IMR-90 (cell line): ENCODE results near the gene MTCL1. TPM values are rescaled to one million over a fixed set of nuclear protein-coding genes. Genes with fewer than 3 reads are reported as not detected.

Experiments used
- ATAC-seq: fragments of 200-7000 bp; cut with Tn5 transposase; 2 replicates; pipeline ENCODE4 v1.9.1; 2020; ENCODE audit warnings: low read depth, mild to moderate bottlenecking, moderate library complexity
- BruUV-seq: library from RNA; stranded (reverse); fragments of 400-500 nt; replicated peaks from 2 replicates; lab custom pipeline; 2021; lab: Mats Ljungman, UMichigan
- CTCF ChIA-PET: fragments of 300-600 bp; formaldehyde crosslinking; extraction: SDS; loops from one replicate; lab custom pipeline; 2021; ENCODE audit warnings: antibody characterized with exemption; lab: Yijun Ruan, JAX
- POLR2A ChIA-PET: fragments of 300-600 bp; sonication (Branson Sonifier 250); formaldehyde crosslinking; loops from one replicate; lab custom pipeline; 2022; ENCODE audit warnings: antibody characterized with exemption; ENCODE audit not compliant: unreplicated experiment; lab: Charles Lee
- DNase-seq: peaks from one replicate; pipeline ENCODE4 v3.0.0; 2013
- H2AFZ ChIP-seq: replicated peaks from 2 replicates; pipeline ENCODE3; 2013; ENCODE audit warnings: low read length, mild to moderate bottlenecking; ENCODE audit not compliant: poor library complexity
- H2AK5ac ChIP-seq: 2 replicates; pipeline ENCODE4 v1.6.1; 2013; ENCODE audit warnings: low read depth, low read length, inconsistent platforms
- H2AK9ac ChIP-seq: replicated peaks from 2 replicates; pipeline ENCODE3; 2013; ENCODE audit warnings: mild to moderate bottlenecking, low read depth, low read length, moderate library complexity; ENCODE audit not compliant: poor library complexity
- H2BK120ac ChIP-seq: 2 replicates; pipeline ENCODE4 v1.6.1; 2013; ENCODE audit warnings: low read depth, low read length, inconsistent platforms
- H2BK15ac ChIP-seq: 3 replicates; pipeline ENCODE4 v1.6.1; 2013; ENCODE audit warnings: low read depth, low read length, inconsistent platforms
- H2BK20ac ChIP-seq: 2 replicates; pipeline ENCODE4 v1.6.1; 2013; ENCODE audit warnings: low read depth, mild to moderate bottlenecking, inconsistent platforms, low read length, moderate library complexity
- H2BK5ac ChIP-seq: 2 replicates; pipeline ENCODE4 v1.6.1; 2013; ENCODE audit warnings: mild to moderate bottlenecking, low read depth, low read length, inconsistent platforms; ENCODE audit not compliant: poor library complexity, severe bottlenecking
- H3K14ac ChIP-seq: replicated peaks from 2 replicates; pipeline ENCODE4 v1.6.1; 2013; ENCODE audit warnings: low read depth, low read length, inconsistent platforms
- H3K18ac ChIP-seq: 2 replicates; pipeline ENCODE4 v1.6.1; 2013; ENCODE audit warnings: low read depth, low read length, control low read depth
- H3K23ac ChIP-seq: 2 replicates; pipeline ENCODE4 v1.6.1; 2013; ENCODE audit warnings: low read depth, low read length, inconsistent platforms
- H3K27ac ChIP-seq: 2 replicates; pipeline ENCODE4 v1.5.1; 2013; ENCODE audit warnings: mild to moderate bottlenecking, control low read depth, low read length; ENCODE audit not compliant: insufficient read depth
- H3K27me3 ChIP-seq: 2 replicates; pipeline ENCODE4 v1.6.1; 2013; ENCODE audit warnings: low read length; ENCODE audit not compliant: control insufficient read depth, insufficient read depth
- H3K36me3 ChIP-seq: 2 replicates; pipeline ENCODE4 v1.6.1; 2013; ENCODE audit warnings: low read length, mixed read lengths; ENCODE audit not compliant: control insufficient read depth, insufficient read depth
- H3K4ac ChIP-seq: 2 replicates; pipeline ENCODE4 v1.6.1; 2013; ENCODE audit warnings: low read depth, low read length, inconsistent platforms
- H3K4me1 ChIP-seq: 2 replicates; pipeline ENCODE4 v1.6.1; 2013; ENCODE audit warnings: low read length, mixed read lengths; ENCODE audit not compliant: control insufficient read depth, insufficient read depth
- H3K4me2 ChIP-seq: 2 replicates; pipeline ENCODE4 v1.6.1; 2013; ENCODE audit warnings: low read depth, mild to moderate bottlenecking, control low read depth, low read length, moderate library complexity
- H3K4me3 ChIP-seq: 2 replicates; pipeline ENCODE4 v1.5.1; 2013; ENCODE audit warnings: low read depth, mild to moderate bottlenecking, control low read depth, low read length, moderate library complexity; ENCODE audit not compliant: insufficient read depth
- H3K56ac ChIP-seq: 2 replicates; pipeline ENCODE4 v1.6.1; 2013; ENCODE audit warnings: low read length, inconsistent platforms; ENCODE audit not compliant: insufficient read depth; ENCODE audit errors: extremely low read depth
- H3K79me1 ChIP-seq, 2 experiments: 2 replicates each; pipeline ENCODE4 v1.6.1; 2013; ENCODE audit warnings: low read length in 2 of 2, inconsistent platforms in 1 of 2, low read depth in 1 of 2
- H3K9ac ChIP-seq: 2 replicates; pipeline ENCODE4 v1.6.1; 2013; ENCODE audit warnings: low read depth, low read length, control low read depth
- H3K9me1 ChIP-seq: 2 replicates; pipeline ENCODE4 v1.6.1; 2013; ENCODE audit warnings: low read length, inconsistent platforms; ENCODE audit not compliant: insufficient read depth
- H3K9me3 ChIP-seq: 2 replicates; pipeline ENCODE4 v1.6.1; 2013; ENCODE audit warnings: low read length; ENCODE audit not compliant: control insufficient read depth, insufficient read depth
- H4K20me1 ChIP-seq: 2 replicates; pipeline ENCODE4 v1.6.1; 2013; ENCODE audit warnings: low read length, inconsistent platforms; ENCODE audit not compliant: insufficient read depth
- H4K5ac ChIP-seq: 2 replicates; pipeline ENCODE4 v1.6.1; 2013; ENCODE audit warnings: mild to moderate bottlenecking, low read depth, low read length, control low read depth
- H4K8ac ChIP-seq, 2 experiments: 2 replicates each; pipeline ENCODE4 v1.6.1; 2013; ENCODE audit warnings: low read depth in 2 of 2, low read length in 2 of 2, control low read depth in 1 of 2, inconsistent platforms in 1 of 2
- H4K91ac ChIP-seq: 2 replicates; pipeline ENCODE4 v1.6.1; 2013; ENCODE audit warnings: low read depth, low read length, inconsistent platforms; ENCODE audit not compliant: insufficient read depth
- BHLHE40 ChIP-seq: fragments of 150-350 bp; IDR thresholded peaks from 2 replicates; pipeline ENCODE4 v1.6.1; 2016; ENCODE audit warnings: mild to moderate bottlenecking, low read depth, low read length
- CEBPB ChIP-seq: IDR thresholded peaks from 2 replicates; pipeline ENCODE4 v1.6.1; 2012; ENCODE audit warnings: low read depth, low read length, improper control_type of control experiment
- CHD1 ChIP-seq: IDR thresholded peaks from 2 replicates; pipeline ENCODE4 v1.6.1; 2012; ENCODE audit warnings: low read depth, low read length, improper control_type of control experiment
- CTCF ChIP-seq: conservative IDR thresholded peaks from 2 replicates; pipeline ENCODE4 v1.5.1; 2012; ENCODE audit warnings: mild to moderate bottlenecking, low read depth, low read length, improper control_type of control experiment
- POLR2A ChIP-seq: IDR thresholded peaks from 2 replicates; pipeline ENCODE4 v1.6.1; 2012; ENCODE audit warnings: mild to moderate bottlenecking, low read depth, low read length
- RCOR1 ChIP-seq: IDR thresholded peaks from 2 replicates; pipeline ENCODE4 v1.6.1; 2012; ENCODE audit warnings: mild to moderate bottlenecking, low read length, improper control_type of control experiment; ENCODE audit not compliant: insufficient replicate concordance
- WGBS, 2 experiments: methylation state at CpG; one replicate each; pipeline versions ENCODE4 v1.1.5 to v1.1.7; 2013; ENCODE audit warnings: missing lambda C conversion rate in 2 of 2; ENCODE audit not compliant: insufficient read length in 1 of 2; ENCODE audit errors: extremely low coverage in 2 of 2; 5-methylcytosine and 5-hydroxymethylcytosine counted together
- dilution Hi-C: fragments of 300-500 bp; cut with HindIII; formaldehyde crosslinking; loops from one replicate; pipeline ENCODE4 v1.14.3; 2018; ENCODE audit warnings: low sequenced_read_pairs; ENCODE audit not compliant: unreplicated experiment
- in situ Hi-C: fragments of 300-500 bp; cut with MboI; formaldehyde crosslinking; loops from 3 replicates; pipeline ENCODE4 v1.14.3; 2019; ENCODE audit warnings: low sequenced_read_pairs, inconsistent platforms, mixed read lengths
- intact Hi-C: fragments of 100-400 bp; cut with micrococcal nuclease; formaldehyde crosslinking; loops from 2 replicates; pipeline ENCODE4 v1.10.0; 2022
- polyA plus RNA-seq, 3 experiments: library from polyadenylated mRNA; depleted of rRNA; stranded (reverse); fragments of >200 nt; gene quantifications; 2 replicates each; pipeline ENCODE4 v1.2.3, GENCODE V29; 2012; ENCODE audit warnings: low replicate concordance in 1 of 3
- total RNA-seq: library from RNA; depleted of rRNA; stranded (reverse); fragments of >200 nt; gene quantifications from 2 replicates; pipeline ENCODE4 v1.2.3, GENCODE V29; 2012

The MTCL1 gene
- total and polyA plus RNA-seq, 2 of the 4 experiments (the other 2 are of a cell fraction), result 29.0 to 45.3 TPM

GRCh38 chr18:8800445-8800844, 95.1 kb downstream of the MTCL1 start (continued):
- TF ChIP-seq RCOR1 (no peak), CTCF (no peak), CHD1 (no peak; the same call in 1 of the 2 replicates), POLR2A (peak; percentile 68)

GRCh38 chr18:8800876-8801262, 95.5 kb downstream of the MTCL1 start:
- BruUV-seq, result no TSS peak
- dilution Hi-C loops, result no loop called here
- 17% methylated on average over 1 of the region's 4 CpGs; no CpG with 5 or more reads in 1 of the 2 experiments for WGBS, 2 experiments
- 0 out of 2 replicates have a peak, but pooled peaks have one; percentile 12 for TF ChIP-seq POLR2A
- no peak for TF ChIP-seq CEBPB
- TF ChIP-seq BHLHE40, result no peak
- TF ChIP-seq CHD1, result peak; percentile 69; the same call in 1 of the 2 replicates
- Histone ChIP-seq H2AK9ac (peak overlapping the region; percentile 96), H3K27me3 (no peaks in the 10 kb centered on the region), H3K4me2 (peak overlapping the region; percentile 32), H3K14ac (peak overlapping the region; percentile 92), H3K23ac (peak overlapping the region; percentile 89), H2AK5ac (peak overlapping the region; percentile 87), H2BK20ac (peak overlapping the region; percentile 90), H4K8ac (peak overlapping the region; percentile 39 to 83), H3K9me1 (peaks cover 40% of the 10 kb centered on the region), H3K56ac (peak overlapping the region; percentile 98), H2BK5ac (peak overlapping the region; percentile 96), H3K9me3 (no peaks in the 10 kb centered on the region), H3K36me3 (peaks cover 30% of the 10 kb centered on the region), H3K4me1 (peaks cover 39% of the 10 kb centered on the region), H2AFZ (no peak overlapping the region), H3K27ac (peak overlapping the region; percentile 95), H2BK15ac (peak overlapping the region; percentile 7; the same call in 1 of the 3 replicates), H4K91ac (peak overlapping the region; percentile 93), H4K5ac (peak overlapping the region; percentile 84), H3K79me1 (peaks cover 39 to 63% of the 10 kb centered on the region in 2 experiments), H4K20me1 (no peaks in the 10 kb centered on the region), H3K9ac (peak overlapping the region; percentile 70), H2BK120ac (peak overlapping the region; percentile 99), H3K4ac (peak overlapping the region; percentile 100), H3K4me3 (no peak overlapping the region), H3K18ac (peak overlapping the region; percentile 79)
- in situ Hi-C loops, result no loop called here
- DNase-seq (no peak), ATAC-seq (peak; percentile 25)
- CTCF ChIA-PET, result interaction anchor here (0.7 to 1.0 kb wide), 3 partner anchors 30 to 1510 kb away, joined by 3 to 4 read pairs (median 4); no protein-coding TSS in a partner anchor
- intact Hi-C loops, result loop anchor here (1.0 to 10.0 kb wide), 7 partner anchors 54 to 336 kb away; partner anchors contain the start of gene ANKRD12
- POLR2A ChIA-PET, result interaction anchor here (0.6 to 1.9 kb wide), 9 partner anchors 10 to 143 kb away, joined by 3 to 7 read pairs (median 3); no protein-coding TSS in a partner anchor
